PC-3 (cell line): ENCODE data around the gene BARHL1. TPM values are rescaled to one million over a fixed set of nuclear protein-coding genes. Genes with fewer than 3 reads are reported as not detected.

Source experiments
- ATAC-seq: fragments of 200-7000 bp; cut with Tn5 transposase; 2 replicates; pipeline ENCODE4 v1.9.1; 2020; ENCODE audit warnings: mild to moderate bottlenecking, moderate library complexity
- BruUV-seq: library from RNA; stranded (reverse); fragments of 400-500 nt; replicated peaks from 2 replicates; lab custom pipeline; 2021; lab: Mats Ljungman, UMichigan
- CTCF ChIA-PET: fragments of 300-600 bp; sonication (Branson Sonifier 250); formaldehyde crosslinking; loops from one replicate; lab custom pipeline; 2022; ENCODE audit warnings: antibody characterized with exemption; lab: Charles Lee
- POLR2A ChIA-PET: fragments of 300-600 bp; sonication (Branson Sonifier 250); formaldehyde crosslinking; loops from one replicate; lab custom pipeline; 2022; ENCODE audit warnings: antibody characterized with exemption; ENCODE audit not compliant: unreplicated experiment; lab: Charles Lee
- DNase-seq: peaks from one replicate; pipeline ENCODE4 v3.0.0-alpha.2; 2015
- H2AFZ ChIP-seq: fragments of 300-600 bp; sonication (generic); 2 replicates; pipeline ENCODE4 v1.6.0; 2016; ENCODE audit warnings: antibody characterized with exemption, low read length
- H3F3A ChIP-seq: fragments of 300-600 bp; sonication (generic); one replicate; pipeline ENCODE4 v1.6.0; 2017; ENCODE audit warnings: antibody characterized with exemption, low read length, control low read depth, mild to moderate bottlenecking; ENCODE audit not compliant: unreplicated experiment
- H3K27ac ChIP-seq: fragments of 300-600 bp; sonication (generic); 2 replicates; pipeline ENCODE4 v1.5.1; 2016; ENCODE audit warnings: mild to moderate bottlenecking, low read length
- H3K27me3 ChIP-seq: fragments of 300-600 bp; sonication (generic); 2 replicates; pipeline ENCODE4 v1.6.1; 2016; ENCODE audit warnings: low read length, mixed read lengths
- H3K36me3 ChIP-seq: fragments of 300-600 bp; sonication (generic); 2 replicates; pipeline ENCODE4 v1.6.1; 2016; ENCODE audit warnings: low read depth, mixed run types, low read length, mixed read lengths
- H3K4me1 ChIP-seq: fragments of 300-600 bp; sonication (generic); 2 replicates; pipeline ENCODE4 v1.5.1; 2016; ENCODE audit warnings: low read length; ENCODE audit not compliant: insufficient read depth
- H3K4me2 ChIP-seq: fragments of 300-600 bp; sonication (generic); 2 replicates; pipeline ENCODE4 v1.6.0; 2016; ENCODE audit warnings: low read length
- H3K4me3 ChIP-seq: fragments of 300-600 bp; sonication (generic); 2 replicates; pipeline ENCODE4 v1.5.1; 2016; ENCODE audit warnings: mild to moderate bottlenecking, low read length, mixed read lengths
- H3K79me2 ChIP-seq: fragments of 300-600 bp; sonication (generic); 2 replicates; pipeline ENCODE4 v1.6.1; 2017; ENCODE audit warnings: low read length, mixed read lengths
- H3K9ac ChIP-seq: fragments of 300-600 bp; sonication (generic); 2 replicates; pipeline ENCODE4 v1.6.0; 2016; ENCODE audit warnings: mild to moderate bottlenecking, low read length
- H3K9me2 ChIP-seq: fragments of 300-600 bp; sonication (generic); replicated peaks from 2 replicates; pipeline ENCODE4 v1.6.1; 2016; ENCODE audit warnings: mixed run types, low read length, mixed read lengths
- H3K9me3 ChIP-seq: fragments of 300-600 bp; sonication (generic); 2 replicates; pipeline ENCODE4 v1.6.1; 2016; ENCODE audit warnings: low read length, mixed read lengths
- H4K20me1 ChIP-seq: fragments of 300-600 bp; sonication (generic); 2 replicates; pipeline ENCODE4 v1.6.1; 2016; ENCODE audit warnings: low read length, mixed read lengths
- CTCF ChIP-seq: fragments of 300-600 bp; sonication (generic); conservative IDR thresholded peaks from 2 replicates; pipeline ENCODE4 v1.5.1; 2017; ENCODE audit warnings: antibody characterized with exemption, low read depth, mild to moderate bottlenecking, low read length
- EZH2 ChIP-seq: fragments of 300-600 bp; sonication (generic); IDR thresholded peaks from one replicate; pipeline ENCODE4 v1.6.1; 2017; ENCODE audit warnings: antibody characterized with exemption, mild to moderate bottlenecking, low read length; ENCODE audit not compliant: unreplicated experiment
- EZH2phosphoT487 ChIP-seq: fragments of 300-600 bp; sonication (generic); IDR thresholded peaks from 2 replicates; pipeline ENCODE4 v1.6.1; 2018; ENCODE audit warnings: mild to moderate bottlenecking, antibody characterized with exemption, low read length, borderline replicate concordance
- intact Hi-C: fragments of 100-400 bp; cut with micrococcal nuclease; formaldehyde crosslinking; loops from 2 replicates; pipeline ENCODE4 v1.9.0; 2023
- total RNA-seq: library from RNA; depleted of rRNA; stranded (reverse); fragments of >200 nt; gene quantifications from 2 replicates; pipeline ENCODE4 v1.2.3, GENCODE V29; 2014

Gene BARHL1
- total RNA-seq, 1 experiment from 2014 or later = not detected

GRCh38 chr9:132614324-132614723, 31.9 kb downstream of the BARHL1 start:
- CTCF ChIA-PET = no interaction called here
- ATAC-seq = no peak
- Histone ChIP-seq H3K9ac (no peak overlapping the region), H3K27me3 (no peaks in the 10 kb centered on the region), H3K79me2 (no peaks in the 10 kb centered on the region), H3K4me3 (no peak overlapping the region), H3K36me3 (peaks cover 10% of the 10 kb centered on the region; the same call in 1 of the 2 replicates), H3K9me3 (no peaks in the 10 kb centered on the region), H3K4me2 (no peak overlapping the region), H3F3A (no peaks in the 10 kb centered on the region), H3K4me1 (peaks cover 7% of the 10 kb centered on the region), H3K27ac (no peak overlapping the region), H3K9me2 (no peaks in the 10 kb centered on the region), H4K20me1 (no peaks in the 10 kb centered on the region), H2AFZ (no peak overlapping the region)
- POLR2A ChIA-PET = no interaction called here
- TF ChIP-seq CTCF = no peak
- BruUV-seq = no TSS peak
- DNase-seq = no peak
- intact Hi-C loops = no loop called here

GRCh38 chr9:132615774-132616173, 33.4 kb downstream of the BARHL1 start:
- intact Hi-C loops = no loop called here
- no peaks in the 10 kb centered on the region for H3F3A ChIP-seq
- no peak overlapping the region for H3K27ac ChIP-seq
- no peak overlapping the region for H3K4me2 ChIP-seq
- no peak overlapping the region for H2AFZ ChIP-seq
- no peak for ATAC-seq
- no peak overlapping the region for H3K4me3 ChIP-seq
- TF ChIP-seq EZH2 = no peak
- H3K79me2 ChIP-seq = no peaks in the 10 kb centered on the region
- H3K36me3 ChIP-seq = peaks cover 10% of the 10 kb centered on the region; the same call in 1 of the 2 replicates
- H3K9me2 ChIP-seq = no peaks in the 10 kb centered on the region
- H3K9ac ChIP-seq = no peak overlapping the region
- DNase-seq = no peak
- ChIA-PET CTCF (no interaction called here), POLR2A (no interaction called here)
- no TSS peak for BruUV-seq
- H3K4me1 ChIP-seq = no peaks in the 10 kb centered on the region
- no peaks in the 10 kb centered on the region for H4K20me1 ChIP-seq
- no peaks in the 10 kb centered on the region for H3K27me3 ChIP-seq
- no peaks in the 10 kb centered on the region for H3K9me3 ChIP-seq

GRCh38 chr9:132616725-132617124, 34.3 kb downstream of the BARHL1 start:
- peaks cover 10% of the 10 kb centered on the region; the same call in 1 of the 2 replicates for H3K36me3 ChIP-seq
- no peaks in the 10 kb centered on the region for H3K79me2 ChIP-seq

More at GRCh38 chr9:132616725-132617124, 34.3 kb downstream of the BARHL1 start:
- TF ChIP-seq EZH2 = no peak
- no peak for TF ChIP-seq CTCF
- TF ChIP-seq EZH2phosphoT487 = no peak
- H3K4me1 ChIP-seq = no peaks in the 10 kb centered on the region
- CTCF ChIA-PET = no interaction called here
- no peak overlapping the region for H3K4me3 ChIP-seq
- no peak overlapping the region for H2AFZ ChIP-seq
- no peak overlapping the region for H3K4me2 ChIP-seq
- no peaks in the 10 kb centered on the region for H4K20me1 ChIP-seq
- H3K27me3 ChIP-seq = no peaks in the 10 kb centered on the region
- no peaks in the 10 kb centered on the region for H3F3A ChIP-seq
- ATAC-seq (no peak), DNase-seq (no peak)
- no peak overlapping the region for H3K9ac ChIP-seq
- POLR2A ChIA-PET = no interaction called here
- H3K27ac ChIP-seq = no peak overlapping the region
- no peaks in the 10 kb centered on the region for H3K9me3 ChIP-seq
- no TSS peak for BruUV-seq
- intact Hi-C loops = no loop called here
- no peaks in the 10 kb centered on the region for H3K9me2 ChIP-seq
